DMS 273 (cell line): Measurements from ENCODE around the gene SPIN1.
A peak's percentile ranks its signal among the peaks of the same experiment; 100 is the strongest.
"Not testable (repeated sequence)": the region's sequence is repeated elsewhere in the genome, so short reads cannot be mapped to it uniquely, and the experiment has no call there.

Experiments
- DNase-seq: peaks from one replicate; lab custom pipeline; 2025; ENCODE audit not compliant: unreplicated experiment; lab: John Stamatoyannopoulos, UW

The SPIN1 gene

DNA sequence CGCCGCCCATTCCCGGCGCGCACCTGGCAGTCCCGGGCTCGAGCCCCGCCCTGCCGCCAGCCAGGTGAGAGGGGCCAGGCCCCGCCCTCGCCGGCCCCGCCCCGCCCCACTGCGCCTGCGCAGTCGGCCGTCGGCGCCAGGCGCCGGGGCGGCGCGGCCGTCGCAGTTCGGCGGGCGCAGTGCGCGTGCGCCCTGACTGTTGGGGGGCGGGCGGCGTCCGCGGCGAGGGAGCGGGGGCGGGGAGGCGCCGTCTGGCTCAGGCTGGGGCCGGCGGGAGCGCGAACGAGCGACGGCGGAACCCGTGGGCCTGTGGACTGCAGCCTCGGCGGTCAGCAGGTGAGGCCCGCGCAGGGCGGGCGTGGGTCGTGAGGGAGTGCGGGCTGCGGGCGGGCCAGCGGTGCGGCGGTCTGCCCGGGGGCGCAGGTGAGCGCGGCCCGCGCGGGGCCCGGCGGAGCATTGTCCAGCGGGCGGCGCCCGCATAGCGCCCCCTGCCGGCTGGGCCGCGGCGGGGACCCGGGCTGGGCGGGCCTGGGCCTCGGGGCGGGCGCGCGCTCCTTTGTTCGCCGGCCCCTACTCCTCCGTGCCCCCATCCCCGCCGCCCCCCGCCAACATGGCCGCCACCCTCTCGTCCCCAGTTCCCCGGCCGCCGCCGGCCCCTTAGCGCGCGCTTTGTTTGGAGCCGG lies at the start of gene SPIN1:
TSS of gene SPIN1 (plus strand) at position 242 of the 683 bp plus-strand sequence. CDS start 38,096 bp downstream, outside the sequence.
- peak; percentile 88 for DNase-seq

DNA sequence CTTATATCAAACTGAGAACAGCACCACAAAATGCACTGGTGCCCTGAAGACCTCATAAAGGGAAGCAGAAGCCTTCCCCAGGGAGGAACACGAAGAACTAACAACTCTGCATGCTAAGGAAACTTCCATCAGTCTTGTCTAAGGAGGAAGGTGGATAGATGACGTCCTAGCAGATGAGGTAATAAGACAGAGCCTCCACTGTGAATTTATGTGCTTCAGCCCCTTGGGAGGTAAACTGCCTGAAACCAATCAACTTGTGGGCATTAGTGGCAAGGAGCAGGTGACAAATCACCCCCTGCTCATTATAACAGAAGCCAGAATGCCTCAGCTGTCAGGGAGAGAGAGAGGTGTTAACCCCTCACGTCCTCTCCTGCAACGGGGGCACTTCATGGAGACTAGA lies 48.9 kb upstream of the SPIN1 start:
- DNase-seq, result no peak

DNA sequence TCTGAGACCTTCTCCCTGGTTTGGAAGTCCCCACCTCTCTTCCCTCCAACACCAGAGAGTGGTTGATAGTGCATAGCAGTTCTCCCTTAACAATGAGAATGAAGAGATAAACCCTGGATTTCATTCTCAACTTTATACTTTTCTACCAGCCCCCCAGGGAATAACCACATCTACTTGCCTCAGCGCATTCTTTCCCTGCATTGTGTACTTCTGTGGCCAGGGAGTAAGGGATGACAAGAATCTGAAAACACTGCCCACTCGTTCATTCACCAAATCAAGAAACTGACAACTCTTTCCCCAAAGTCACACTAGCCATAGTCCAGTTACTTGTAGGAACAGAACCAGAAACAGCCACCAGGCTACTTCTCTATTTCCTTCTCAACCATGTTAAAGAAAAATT lies 46.0 kb upstream of the SPIN1 start:
- no peak for DNase-seq

DNA sequence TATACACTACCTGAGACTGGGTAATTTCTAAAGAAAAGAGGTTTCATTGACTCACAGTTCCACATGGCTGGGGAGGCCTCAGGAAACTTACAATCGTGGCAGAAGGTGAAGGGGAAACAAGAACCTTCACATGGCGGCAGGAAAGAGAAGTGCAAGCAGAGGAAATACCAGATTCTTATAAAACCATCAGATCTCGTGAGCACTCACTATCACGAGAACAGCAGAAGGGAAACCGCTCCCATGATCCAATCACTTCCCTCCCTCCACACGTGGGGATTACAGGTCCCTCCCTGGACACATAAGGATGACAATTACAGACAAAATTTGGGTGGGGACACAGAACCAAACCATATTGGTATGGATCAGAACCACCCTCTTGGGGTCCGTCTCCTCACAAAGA lies 44.2 kb upstream of the SPIN1 start:
- no peak for DNase-seq

DNA sequence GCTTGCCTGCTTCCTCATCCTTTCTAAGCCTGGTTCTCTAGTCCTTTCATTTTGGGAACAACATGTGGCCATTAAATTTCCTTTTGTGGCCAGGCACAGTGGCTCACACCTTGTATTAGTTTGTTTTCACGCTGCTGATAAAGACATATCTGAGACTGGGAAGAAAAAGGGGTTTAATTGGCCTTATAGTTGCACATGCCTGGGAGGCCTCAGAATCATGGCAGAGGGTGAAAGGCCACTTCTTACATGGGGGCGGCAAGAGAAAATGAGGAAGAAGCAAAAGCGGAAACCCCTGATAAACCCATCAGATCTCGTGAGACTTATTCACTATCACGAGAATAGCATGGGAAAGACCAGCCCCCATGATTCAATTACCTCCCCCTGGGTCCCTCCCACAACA lies 37.9 kb upstream of the SPIN1 start:
- not testable (repeated sequence) for DNase-seq

DNA sequence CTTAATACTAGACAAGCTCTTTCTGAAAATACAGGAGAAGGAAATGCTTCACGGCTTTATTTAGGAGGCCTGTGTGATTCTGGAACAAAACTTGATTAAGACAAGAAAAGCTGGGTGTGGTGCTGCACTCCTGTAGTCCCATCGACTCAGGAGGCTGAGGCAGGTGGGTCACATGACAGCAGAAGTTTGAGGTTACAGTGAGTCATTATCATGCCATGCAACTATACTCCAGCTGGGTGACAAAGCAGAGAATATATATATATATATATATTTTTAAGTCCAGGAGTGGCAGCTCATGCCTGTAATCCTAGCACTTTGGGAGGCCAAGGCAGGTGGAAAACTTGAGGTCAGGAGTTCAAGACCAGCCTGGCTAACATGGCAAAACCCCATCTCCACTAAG lies 33.1 kb upstream of the SPIN1 start:
- DNase-seq, result no peak

DNA sequence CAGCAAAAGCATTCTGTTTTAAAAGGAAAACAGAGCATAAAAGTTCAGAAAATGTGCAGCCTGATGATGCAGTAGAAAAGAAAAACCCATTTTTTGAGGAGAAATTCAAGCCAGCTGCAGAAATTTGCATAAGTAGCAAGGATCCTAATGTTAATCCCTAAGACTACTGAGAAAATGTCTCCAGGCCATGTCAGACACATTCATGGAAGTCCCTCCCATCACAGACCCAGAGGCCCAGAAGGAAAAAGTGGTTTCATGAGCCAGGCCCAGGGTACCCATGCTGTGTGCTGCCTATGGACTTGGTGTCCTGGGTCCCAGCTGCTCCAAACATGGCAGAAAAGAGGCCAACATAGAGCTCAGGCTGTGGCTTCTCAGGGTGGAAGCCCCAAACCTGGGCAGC lies 31.0 kb upstream of the SPIN1 start:
- DNase-seq, result not testable (repeated sequence)

DNA sequence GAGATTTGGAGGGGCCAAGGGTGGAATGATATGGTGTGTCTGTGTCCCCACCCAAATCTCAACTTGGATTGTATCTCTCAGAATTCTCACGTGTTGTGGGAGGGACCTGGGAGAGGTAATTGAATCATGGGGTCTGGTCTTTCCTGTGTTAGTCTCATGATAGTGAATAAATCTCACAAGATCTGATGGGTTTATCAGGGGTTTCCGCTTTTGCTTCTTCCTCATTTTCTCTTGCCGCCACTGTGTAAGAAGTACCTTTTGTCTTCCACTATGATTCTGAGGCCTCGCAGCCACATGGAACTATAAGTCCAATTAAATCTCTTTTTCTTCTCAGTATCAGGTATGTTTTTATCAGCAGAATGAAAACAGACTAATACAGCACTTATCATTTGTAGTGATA lies 29.5 kb upstream of the SPIN1 start:
- no peak for DNase-seq

DNA sequence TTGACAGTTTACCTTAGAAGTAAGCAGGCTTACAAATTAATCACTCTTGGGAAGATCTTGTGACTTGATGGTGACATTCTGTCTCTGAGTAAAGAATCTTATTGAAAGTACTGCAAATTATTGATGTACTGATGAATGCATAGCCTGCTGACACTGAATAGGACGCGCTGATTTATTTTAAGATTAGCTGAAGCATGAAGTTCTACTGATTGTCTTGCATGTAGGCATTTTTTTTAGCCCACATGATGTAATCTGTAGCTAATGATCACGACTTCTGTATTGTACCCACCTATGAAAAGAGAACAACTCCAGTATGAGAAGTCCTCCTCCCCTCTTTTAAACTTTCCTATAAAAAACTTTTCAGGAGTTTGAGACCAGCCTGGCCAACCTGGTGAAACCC lies 28.3 kb upstream of the SPIN1 start:
- no peak for DNase-seq

DNA sequence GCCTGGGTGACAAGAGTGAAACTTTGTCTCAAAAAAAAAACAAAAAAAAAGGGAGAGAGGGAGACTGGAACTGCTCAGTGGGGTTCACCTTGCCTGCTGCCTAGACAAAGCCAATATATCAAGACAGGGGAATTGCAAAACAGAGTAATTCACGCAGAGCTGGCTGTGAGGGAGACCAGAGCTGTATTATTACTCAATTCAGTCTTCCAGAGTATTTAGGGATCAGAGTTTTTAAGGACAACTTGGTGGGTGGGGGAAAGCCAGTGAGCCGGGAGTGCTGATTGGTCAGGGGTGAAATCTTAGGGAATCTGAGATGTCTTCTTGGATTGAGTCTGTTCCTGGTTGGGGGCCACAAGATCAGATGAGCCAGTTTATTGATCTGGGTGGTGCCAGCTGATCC lies 25.6 kb upstream of the SPIN1 start:
- DNase-seq, result no peak

DNA sequence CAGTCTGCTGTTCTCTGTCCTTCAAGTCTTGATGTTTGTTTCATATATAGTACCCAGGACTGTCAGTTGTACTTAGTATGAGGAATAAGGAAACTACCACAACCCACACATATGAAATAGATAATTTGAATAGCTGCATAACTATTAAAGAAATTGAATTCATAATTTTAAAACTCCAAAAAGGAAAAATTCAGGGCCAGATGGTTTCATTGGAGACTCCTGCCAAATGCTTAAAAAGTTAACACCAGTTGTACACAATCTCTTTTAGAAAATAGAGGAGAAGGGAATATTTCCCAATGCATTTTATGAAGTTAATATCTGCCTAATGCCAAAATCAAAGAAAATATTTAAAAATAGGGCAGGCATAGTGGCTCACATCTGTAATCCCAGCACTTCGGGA lies 24.6 kb upstream of the SPIN1 start:
- no peak for DNase-seq

DNA sequence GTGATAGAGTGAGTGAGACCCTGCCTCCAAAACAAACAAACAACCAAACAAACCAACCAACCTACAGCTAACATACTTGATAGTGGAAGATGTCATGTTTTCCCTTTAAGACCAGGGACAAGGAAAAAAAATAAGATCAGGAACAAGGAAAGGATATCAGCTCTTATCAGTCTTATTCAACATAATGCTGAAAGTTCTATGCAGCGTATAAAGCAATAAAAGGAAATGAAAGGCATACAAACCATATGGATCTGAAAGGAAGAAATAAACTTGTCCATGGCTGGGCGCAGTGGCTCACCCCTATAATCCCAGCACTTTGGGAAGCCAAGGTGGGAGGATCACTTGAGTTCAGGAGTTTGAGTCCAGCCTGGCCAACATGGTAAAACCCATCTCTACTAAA lies 23.5 kb upstream of the SPIN1 start:
- DNase-seq, result no peak

DNA sequence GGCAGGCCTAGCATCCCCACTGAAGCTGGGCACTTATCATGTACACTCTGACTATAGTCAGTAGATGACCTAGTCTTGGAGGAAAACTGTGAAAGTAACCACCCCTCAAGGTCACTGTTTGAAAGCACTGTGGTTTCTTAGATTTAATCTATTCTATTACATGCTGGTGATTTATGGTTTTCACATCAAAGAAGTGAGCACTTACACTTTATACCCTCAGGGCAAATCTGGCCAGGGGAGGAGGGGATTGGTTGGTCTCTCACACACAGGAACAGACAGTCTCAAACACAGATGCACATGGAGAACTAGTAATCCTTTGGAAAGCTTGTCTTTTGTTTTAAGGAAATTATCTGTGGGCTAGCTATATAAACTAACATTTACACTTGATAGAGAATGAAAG lies 17.9 kb upstream of the SPIN1 start:
- DNase-seq, result no peak

DNA sequence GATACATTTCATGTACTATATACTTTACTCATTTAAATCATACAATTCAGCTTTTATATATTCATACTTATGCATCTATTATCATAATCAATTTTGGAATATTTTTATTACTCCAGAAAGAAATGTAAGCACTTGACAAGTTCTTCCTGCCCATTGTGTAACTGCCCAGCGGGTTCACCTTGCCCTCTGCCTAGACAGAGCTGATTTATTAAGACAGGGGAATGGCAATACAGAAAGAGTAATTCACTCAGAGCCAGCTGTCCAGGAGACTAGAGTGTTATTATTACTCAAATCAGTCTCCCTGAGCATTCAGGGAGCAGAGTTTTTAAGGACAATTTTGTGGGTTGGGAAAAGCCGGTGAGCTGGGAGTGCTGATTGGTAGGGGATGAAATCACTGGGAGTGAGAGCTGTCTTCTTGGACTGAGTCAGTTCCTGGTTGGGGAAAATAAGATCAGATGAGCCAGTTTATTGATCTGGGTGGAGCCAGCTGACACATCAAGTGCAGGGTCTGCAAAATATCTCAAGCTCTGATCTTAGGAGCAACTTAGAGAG lies 16.1 kb upstream of the SPIN1 start:
- no peak for DNase-seq

DNA sequence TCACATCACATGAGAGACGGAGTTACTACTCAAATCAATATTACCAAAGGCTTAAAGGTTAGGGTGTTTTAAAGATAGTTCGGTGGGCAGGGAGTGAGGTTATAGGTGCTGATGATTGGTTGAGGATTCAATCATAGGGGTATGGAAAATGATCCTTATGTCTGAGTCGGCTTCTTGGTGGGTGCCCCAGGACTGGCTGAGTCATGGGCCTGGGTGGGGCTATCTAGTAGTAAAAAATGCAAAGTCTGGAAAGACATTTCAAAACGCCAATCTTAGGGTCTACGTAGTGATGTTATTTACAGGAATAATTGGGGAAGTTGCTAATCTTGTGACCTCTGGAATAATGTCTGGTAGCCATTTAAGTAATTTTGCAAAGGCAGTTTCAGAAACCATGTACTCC lies 15.2 kb upstream of the SPIN1 start:
- no peak for DNase-seq

DNA sequence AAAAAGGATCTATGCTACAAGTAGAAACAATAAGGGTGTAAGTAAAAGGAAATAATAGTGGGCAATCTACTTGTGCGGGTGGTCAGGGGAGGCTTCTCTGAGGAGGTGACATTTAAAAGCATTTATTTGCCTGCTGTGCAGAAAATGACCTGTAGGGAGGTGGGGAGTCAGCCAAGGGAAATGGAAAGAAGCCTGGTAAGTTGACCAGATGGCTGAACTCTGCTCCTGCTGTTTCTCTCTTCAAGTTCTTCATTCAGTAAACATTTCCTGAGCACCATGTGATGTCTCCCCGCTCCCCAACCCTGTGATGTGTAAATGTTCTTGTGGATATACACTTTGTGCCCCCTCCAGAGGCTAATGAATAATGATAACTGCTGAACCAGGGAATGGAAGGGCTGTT lies 9.9 kb upstream of the SPIN1 start:
- peak; percentile 81 for DNase-seq

DNA sequence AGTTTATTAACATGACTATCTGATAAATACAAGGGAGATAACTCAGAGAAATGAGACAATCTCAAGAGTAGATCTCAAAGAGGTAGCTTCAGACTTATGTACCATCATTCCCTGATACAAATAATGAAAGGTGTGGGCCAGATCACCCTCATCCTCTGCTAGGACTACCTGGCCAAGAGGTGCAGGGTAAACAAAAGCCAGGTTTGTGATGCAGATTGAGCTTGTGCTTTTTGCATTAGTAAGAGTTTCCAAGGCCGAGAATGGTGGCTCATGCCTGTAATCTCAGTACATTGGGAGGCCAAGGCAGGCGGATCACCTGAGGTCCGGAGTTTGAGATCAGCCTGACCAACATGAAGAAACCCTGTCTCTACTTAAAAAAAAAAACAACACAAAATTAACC lies 8.9 kb upstream of the SPIN1 start:
- no peak for DNase-seq

DNA sequence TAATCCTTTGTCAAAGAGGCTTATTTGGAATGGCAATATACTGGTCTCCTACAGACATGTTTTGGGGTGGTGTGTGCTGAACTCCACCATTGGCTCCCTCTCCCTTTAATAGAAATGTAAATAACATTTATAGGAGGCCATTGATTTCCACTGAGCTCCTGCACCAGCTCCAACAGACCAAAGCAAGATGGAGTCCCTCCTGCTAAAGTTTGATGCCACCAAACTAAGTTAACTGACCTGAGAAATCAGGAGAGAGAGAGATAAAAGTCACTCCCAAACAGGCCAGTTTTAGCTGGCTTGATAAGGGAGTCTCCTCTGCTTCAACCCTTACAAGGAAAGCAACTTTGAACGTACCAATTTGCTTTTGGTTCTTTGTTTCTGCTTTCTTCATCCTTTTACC lies 8.1 kb upstream of the SPIN1 start:
- no peak for DNase-seq

DNA sequence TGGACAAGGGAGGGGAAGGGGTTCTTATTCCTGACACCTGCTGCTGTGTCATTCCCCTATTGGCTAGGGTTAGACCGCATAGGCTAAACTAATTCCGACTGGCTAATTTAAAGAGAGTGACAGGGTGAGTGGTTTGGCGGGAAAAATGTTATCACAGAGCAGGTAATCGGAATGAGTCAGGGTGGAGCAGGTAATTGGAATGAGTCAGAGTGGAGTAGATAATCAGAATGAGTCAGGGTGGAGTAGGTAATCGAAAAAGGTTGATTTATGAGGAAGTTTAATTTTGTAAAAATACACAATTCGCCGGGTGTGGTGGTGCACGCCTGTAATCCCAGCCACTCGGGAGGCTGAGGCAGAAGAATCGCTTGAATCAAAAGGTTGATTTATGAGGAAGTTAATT lies 6.9 kb upstream of the SPIN1 start:
- DNase-seq, result not testable (repeated sequence)

DNA sequence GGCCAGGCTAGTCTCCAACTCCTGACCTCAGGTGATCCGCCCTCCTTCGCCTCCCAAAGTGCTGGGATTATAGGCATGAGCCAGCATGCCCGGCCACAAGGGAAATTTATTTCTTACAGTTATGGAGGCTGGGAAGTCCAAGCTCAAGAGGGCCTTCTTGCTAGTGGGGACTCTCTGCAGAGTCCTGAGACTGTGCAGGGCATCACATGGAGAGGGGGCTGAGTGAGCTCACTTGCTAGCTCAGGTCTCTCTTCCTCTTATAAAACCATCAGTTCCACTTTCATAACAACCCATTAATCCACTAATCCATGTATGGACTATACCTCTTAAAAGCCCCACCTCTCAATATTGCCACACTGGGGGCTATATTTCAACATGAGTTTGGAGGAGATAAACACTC lies 5.1 kb upstream of the SPIN1 start:
- no peak for DNase-seq

DNA sequence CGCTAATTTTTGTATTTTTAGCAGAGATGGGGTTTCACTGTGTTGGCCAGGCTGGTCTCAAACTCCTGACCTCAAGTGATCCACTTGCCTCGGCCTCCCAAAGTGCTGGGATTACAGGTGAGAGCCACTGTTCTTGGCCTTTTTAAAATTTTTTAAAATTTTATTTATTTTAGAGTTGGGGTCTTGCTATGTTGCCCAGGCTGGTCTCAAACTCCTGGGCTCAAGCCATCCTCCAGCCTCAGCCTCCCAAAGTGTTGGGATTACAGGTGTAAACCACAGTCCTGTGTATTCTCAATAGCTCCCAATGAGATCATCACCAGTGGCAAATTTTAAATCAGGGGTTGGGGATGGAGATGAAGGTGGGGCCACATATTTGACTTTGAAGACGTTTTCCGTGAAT lies 2.1 kb upstream of the SPIN1 start:
- not testable (repeated sequence) for DNase-seq

DNA sequence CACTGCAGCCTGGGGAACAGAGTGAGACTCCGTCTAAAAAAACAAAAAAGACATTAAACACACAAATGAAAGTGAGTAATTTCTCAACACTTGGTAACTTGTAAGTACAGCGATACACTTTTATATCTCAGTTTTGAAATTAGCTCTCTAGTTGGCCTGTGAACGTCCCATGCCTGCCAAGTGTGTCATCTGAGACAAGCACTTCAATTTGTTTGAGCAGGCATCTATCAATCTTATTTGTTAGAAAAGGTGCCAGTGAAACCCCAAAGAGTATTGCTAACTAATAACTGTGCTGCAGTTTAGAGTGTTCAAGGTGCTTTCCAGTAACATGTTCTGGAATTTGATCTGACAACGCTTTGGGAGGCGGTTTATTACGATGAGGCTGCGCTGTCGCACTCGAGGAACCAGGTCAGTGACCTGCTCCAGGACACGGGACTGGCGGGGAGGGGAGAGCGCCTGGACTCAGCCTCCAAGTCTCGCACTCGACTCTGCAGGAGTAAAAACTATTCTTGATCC lies 1.1 kb upstream of the SPIN1 start:
- DNase-seq, result no peak
